Activated CD4-positive, alpha-beta T cell treated with anti-CD3 and anti-CD28 coated beads, Interleukin-2, amount 10 ng/mL, durations not matched to agents 24 days and 14 days (primary cell): ENCODE data around the gene C4orf36. TPM values are rescaled to one million over a fixed set of nuclear protein-coding genes. Genes with fewer than 3 reads are reported as not detected.
"Not testable (repeated sequence)": the region's sequence is repeated elsewhere in the genome, so short reads cannot be mapped to it uniquely, and the experiment has no call there.

Experiments
- DNase-seq: peaks from one replicate; pipeline ENCODE4 v3.0.0; 2022
- H3K27ac Mint-ChIP-seq: one replicate; pipeline ENCODE4 v1.8.0; 2022; ENCODE audit warnings: mild to moderate bottlenecking, mixed read lengths
- H3K27me3 Mint-ChIP-seq: one replicate; pipeline ENCODE4 v1.8.0; 2022; ENCODE audit warnings: mixed read lengths
- H3K36me3 Mint-ChIP-seq: one replicate; pipeline ENCODE4 v1.8.0; 2022; ENCODE audit warnings: low read depth, mild to moderate bottlenecking, mixed read lengths
- H3K4me1 Mint-ChIP-seq: one replicate; pipeline ENCODE4 v1.8.0; 2021; ENCODE audit warnings: mixed read lengths
- H3K4me3 Mint-ChIP-seq: one replicate; pipeline ENCODE4 v1.8.0; 2022; ENCODE audit warnings: mild to moderate bottlenecking, moderate library complexity, mixed read lengths
- H3K9me3 Mint-ChIP-seq: one replicate; pipeline ENCODE4 v1.8.0; 2021; ENCODE audit warnings: mixed read lengths
- intact Hi-C: fragments of 100-400 bp; cut with micrococcal nuclease; formaldehyde crosslinking; loops from one replicate; pipeline ENCODE4 v1.15.1; 2023
- total RNA-seq: library from RNA; stranded (reverse); gene quantifications from 2 replicates; pipeline ENCODE4 v1.2.3, GENCODE V29; 2022

Gene C4orf36
- total RNA-seq, 1 donor from 2014 or later, result not detected

- H3K36me3 Mint-ChIP-seq, result no peaks in the 10 kb centered on the region
- H3K27ac Mint-ChIP-seq, result no peak overlapping the region
- no peaks in the 10 kb centered on the region for H3K4me1 Mint-ChIP-seq
- no peak overlapping the region for H3K4me3 Mint-ChIP-seq
- intact Hi-C loops, result no loop called here
- H3K9me3 Mint-ChIP-seq, result no peaks in the 10 kb centered on the region
- DNase-seq, result no peak
- H3K27me3 Mint-ChIP-seq, result peaks cover 7% of the 10 kb centered on the region
Observed at GRCh38 chr4:86898562-86898961, 6.3 kb upstream of the C4orf36 start.

- H3K9me3 Mint-ChIP-seq, result no peaks in the 10 kb centered on the region
- H3K4me1 Mint-ChIP-seq, result peaks cover 2% of the 10 kb centered on the region
- DNase-seq, result no peak
- H3K27ac Mint-ChIP-seq, result no peak overlapping the region
- intact Hi-C loops, result no loop called here
- H3K4me3 Mint-ChIP-seq, result no peak overlapping the region
- peaks cover 9% of the 10 kb centered on the region for H3K27me3 Mint-ChIP-seq
- H3K36me3 Mint-ChIP-seq, result no peaks in the 10 kb centered on the region
Observed at GRCh38 chr4:86896596-86896995, 4.4 kb upstream of the C4orf36 start.

GRCh38 chr4:86895692-86896488 is 3.7 kb upstream of the C4orf36 start:
- Mint-ChIP-seq H3K27me3 (peaks cover 15% of the 10 kb centered on the region), H3K9me3 (no peaks in the 10 kb centered on the region), H3K36me3 (no peaks in the 10 kb centered on the region), H3K27ac (no peak overlapping the region), H3K4me3 (no peak overlapping the region), H3K4me1 (peaks cover 2% of the 10 kb centered on the region)
- intact Hi-C loops, result loop anchor here (1.0 kb wide), 2 partner anchors 374 to 398 kb away; no protein-coding TSS in a partner anchor
- DNase-seq, result peak; percentile 78

- peaks cover 2% of the 10 kb centered on the region for H3K4me1 Mint-ChIP-seq
- peaks cover 26% of the 10 kb centered on the region for H3K27me3 Mint-ChIP-seq
- intact Hi-C loops, result no loop called here
- no peaks in the 10 kb centered on the region for H3K36me3 Mint-ChIP-seq
- no peak overlapping the region for H3K27ac Mint-ChIP-seq
- no peak overlapping the region for H3K4me3 Mint-ChIP-seq
- no peak for DNase-seq
- no peaks in the 10 kb centered on the region for H3K9me3 Mint-ChIP-seq
Observed at GRCh38 chr4:86894455-86894854, 2.2 kb upstream of the C4orf36 start.

GRCh38 chr4:86893136-86893535 is 914 bp upstream of the C4orf36 start:
- H3K36me3 Mint-ChIP-seq, result no peaks in the 10 kb centered on the region

GRCh38 chr4:86892636-86892960 is 376 bp upstream of the C4orf36 start:
- Mint-ChIP-seq H3K36me3 (no peaks in the 10 kb centered on the region), H3K4me1 (peaks cover 2% of the 10 kb centered on the region), H3K9me3 (no peaks in the 10 kb centered on the region), H3K4me3 (peak overlapping the region; percentile 72), H3K27ac (no peak overlapping the region), H3K27me3 (peaks cover 26% of the 10 kb centered on the region)
- intact Hi-C loops, result no loop called here
- no peak for DNase-seq

More at GRCh38 chr4:86893136-86893535, 914 bp upstream of the C4orf36 start:
- H3K27ac Mint-ChIP-seq, result no peak overlapping the region
- peaks cover 2% of the 10 kb centered on the region for H3K4me1 Mint-ChIP-seq
- intact Hi-C loops, result no loop called here
- no peak for DNase-seq
- no peaks in the 10 kb centered on the region for H3K9me3 Mint-ChIP-seq
- peaks cover 26% of the 10 kb centered on the region for H3K27me3 Mint-ChIP-seq
- H3K4me3 Mint-ChIP-seq, result peak overlapping the region; percentile 72

GRCh38 chr4:86890790-86891189 is 1.4 kb downstream of the C4orf36 start:
- Mint-ChIP-seq H3K4me1 (peaks cover 2% of the 10 kb centered on the region), H3K4me3 (peak overlapping the region; percentile 81), H3K27me3 (peaks cover 26% of the 10 kb centered on the region), H3K9me3 (no peaks in the 10 kb centered on the region), H3K36me3 (no peaks in the 10 kb centered on the region), H3K27ac (no peak overlapping the region)
- intact Hi-C loops, result no loop called here
- DNase-seq, result peak; percentile 43

- H3K9me3 Mint-ChIP-seq, result peaks cover 6% of the 10 kb centered on the region
- no peak for DNase-seq
Observed at GRCh38 chr4:86879641-86880040, 12.6 kb downstream of the C4orf36 start.

GRCh38 chr4:86878640-86879039 is 13.6 kb downstream of the C4orf36 start:
- no peak for DNase-seq
- Mint-ChIP-seq H3K27ac (no peak overlapping the region), H3K9me3 (peaks cover 6% of the 10 kb centered on the region), H3K36me3 (no peaks in the 10 kb centered on the region), H3K4me1 (no peaks in the 10 kb centered on the region), H3K27me3 (no peaks in the 10 kb centered on the region), H3K4me3 (no peak overlapping the region)
- intact Hi-C loops, result no loop called here

More at GRCh38 chr4:86879641-86880040, 12.6 kb downstream of the C4orf36 start:
- Mint-ChIP-seq H3K27me3 (no peaks in the 10 kb centered on the region), H3K36me3 (no peaks in the 10 kb centered on the region), H3K4me3 (no peak overlapping the region), H3K4me1 (no peaks in the 10 kb centered on the region), H3K27ac (no peak overlapping the region)
- intact Hi-C loops, result no loop called here

- H3K4me1 Mint-ChIP-seq, result no peaks in the 10 kb centered on the region
- peaks cover 6% of the 10 kb centered on the region for H3K9me3 Mint-ChIP-seq
- no peaks in the 10 kb centered on the region for H3K36me3 Mint-ChIP-seq
- DNase-seq, result no peak
- intact Hi-C loops, result no loop called here
- H3K27ac Mint-ChIP-seq, result no peak overlapping the region
- no peaks in the 10 kb centered on the region for H3K27me3 Mint-ChIP-seq
- no peak overlapping the region for H3K4me3 Mint-ChIP-seq
Observed at GRCh38 chr4:86876894-86877685, 15.1 kb downstream of the C4orf36 start.

GRCh38 chr4:86875436-86875835 is 16.8 kb downstream of the C4orf36 start:
- H3K4me1 Mint-ChIP-seq, H3K9me3 Mint-ChIP-seq, DNase-seq, H3K36me3 Mint-ChIP-seq, H3K27ac Mint-ChIP-seq, intact Hi-C loops, H3K4me3 Mint-ChIP-seq, H3K27me3 Mint-ChIP-seq: not testable (repeated sequence)

GRCh38 chr4:86872135-86872534 is 20.1 kb downstream of the C4orf36 start:
- intact Hi-C loops, result no loop called here
- DNase-seq, result no peak
- H3K36me3 Mint-ChIP-seq, result no peaks in the 10 kb centered on the region
- H3K27me3 Mint-ChIP-seq, result no peaks in the 10 kb centered on the region
- H3K9me3 Mint-ChIP-seq, result peaks cover 6% of the 10 kb centered on the region
- H3K27ac Mint-ChIP-seq, result no peak overlapping the region
- H3K4me3 Mint-ChIP-seq, result no peak overlapping the region
- no peaks in the 10 kb centered on the region for H3K4me1 Mint-ChIP-seq

GRCh38 chr4:86870442-86871069 is 21.7 kb downstream of the C4orf36 start:
- intact Hi-C loops, result no loop called here
- Mint-ChIP-seq H3K27ac (no peak overlapping the region), H3K4me3 (no peak overlapping the region), H3K4me1 (no peaks in the 10 kb centered on the region), H3K9me3 (peaks cover 6% of the 10 kb centered on the region), H3K27me3 (no peaks in the 10 kb centered on the region), H3K36me3 (no peaks in the 10 kb centered on the region)
- DNase-seq, result no peak
